ENCODE measurements around the gene RNF2. TPM values are rescaled to one million over a fixed set of nuclear protein-coding genes. Genes with fewer than 3 reads are reported as not detected.

The RNF2 gene
- total RNA-seq, 1 experiment from 2014 or later, result 39.1 TPM

- ATAC-seq (no peak), DNase-seq (ENCODE audit: low read depth, low spot score) (no peak)
- Histone ChIP-seq H2AFZ (ENCODE audit: low read depth, low read length, poor library complexity, severe bottlenecking) (no peak overlapping the region), H3K4me3 (replicated peaks in 1 of 2; ENCODE audit: low read depth in 1 of 2, low read length in 2 of 2) (no peak overlapping the region), H3K4me2 (ENCODE audit: low read length) (no peak overlapping the region), H4K20me1 (ENCODE audit: insufficient read depth) (peaks cover 12% of the 10 kb centered on the region; the same call in 1 of the 2 replicates), H3K79me2 (ENCODE audit: insufficient read depth, low read length) (peaks cover 100% of the 10 kb centered on the region), H3K4me1 (ENCODE audit: control insufficient read depth in 1 of 2, insufficient read depth in 2 of 2, low read length in 2 of 2) (no peaks in the 10 kb centered on the region), H3K27me3 (ENCODE audit: insufficient read depth, low read length) (no peaks in the 10 kb centered on the region), H3K9me2 (ENCODE audit: insufficient read depth) (no peaks in the 10 kb centered on the region), H3K9ac (ENCODE audit: low read length) (no peak overlapping the region), H3K27ac (ENCODE audit: low read depth, low read length) (no peak overlapping the region), H3K36me3 (ENCODE audit: control insufficient read depth in 1 of 2, insufficient read depth in 2 of 2, low read length in 2 of 2) (no peaks in the 10 kb centered on the region), H3K9me3 (ENCODE audit: control insufficient read depth in 1 of 2, insufficient read depth in 1 of 2, low read depth in 1 of 2, low read length in 2 of 2) (no peaks in the 10 kb centered on the region)
- intact Hi-C loops (cut with micrococcal nuclease), result no loop called here
- CTCF ChIA-PET, result no interaction called here
- RAD21 ChIA-PET (ENCODE audit: low non-redundant PET in 1 of 2, low total read pairs in 2 of 2, uncharacterized antibody in 2 of 2, unreplicated experiment in 2 of 2), result no interaction called here
- POLR2A ChIA-PET, result no interaction called here
- no peak for TF ChIP-seq CTCF (IDR thresholded peaks at IDR 0.05 in 2 of 3, conservative IDR thresholded peaks at IDR 0.05 in 1 of 3; ENCODE audit: borderline replicate concordance in 1 of 3, insufficient read depth in 1 of 3, low read depth in 2 of 3, low read length in 2 of 3)
- no peak for TF ChIP-seq RAD21 (IDR thresholded peaks at IDR 0.05; ENCODE audit: low read depth)
- TF ChIP-seq EZH2phosphoT487 (IDR thresholded peaks at IDR 0.05; ENCODE audit: borderline replicate concordance), result no peak
- TF ChIP-seq SRF (IDR thresholded peaks at IDR 0.05; ENCODE audit: low read depth), result no peak
- TF ChIP-seq ELF1 (IDR thresholded peaks at IDR 0.05; ENCODE audit: borderline replicate concordance, low read depth), result no peak
- TF ChIP-seq SIN3A (IDR thresholded peaks at IDR 0.05; ENCODE audit: low read depth), result no peak
- TF ChIP-seq SP1 (IDR thresholded peaks at IDR 0.05; ENCODE audit: low read depth), result no peak
- TF ChIP-seq YY1 (IDR thresholded peaks at IDR 0.05; ENCODE audit: extremely low read depth, insufficient replicate concordance, low read depth, low read length), result no peak
- TF ChIP-seq ZNF274 (IDR thresholded peaks at IDR 0.05; ENCODE audit: low read depth, low read length), result no peak
- no peak for TF ChIP-seq CEBPB (IDR thresholded peaks at IDR 0.05; ENCODE audit: low read depth)
- no peak for TF ChIP-seq TCF7L2 (IDR thresholded peaks at IDR 0.05; ENCODE audit: borderline replicate concordance, extremely low read depth, insufficient read depth, insufficient read length)
- TF ChIP-seq ZFX (IDR thresholded peaks at IDR 0.05), result no peak
- TF ChIP-seq CBX3 (IDR thresholded peaks at IDR 0.05; ENCODE audit: low read depth), result no peak
- BruUV-seq (replicated peaks), result no TSS peak
Observed at GRCh38 chr1:185058110-185058509, 12.8 kb downstream of the RNF2 start.

Measured in HCT116 (cell line).